Tibial nerve (tissue), 3 donors: Measurements from ENCODE around the gene TSSK6.

Experiments
- POLR2A ChIP-seq, 2 donors: fragments of 450-650 bp; IDR thresholded peaks; one replicate each; pipeline ENCODE4 v1.6.1; 2017; ENCODE audit warnings: antibody characterized with exemption in 2 of 2, mild to moderate bottlenecking in 2 of 2, moderate library complexity in 2 of 2
- TF ChIP-seq, protein P1 (sequence below), 5 experiments: fragments of 200-600 bp in 3 of 5; fragments of 450-650 bp in 2 of 5; sonication (generic) in 3 of 5; IDR thresholded peaks; one replicate each; pipeline ENCODE4 v1.5.1; 2016 to 2019; ENCODE audit warnings: antibody characterized with exemption in 5 of 5, mild to moderate bottlenecking in 3 of 5, moderate library complexity in 2 of 5

DNA sequence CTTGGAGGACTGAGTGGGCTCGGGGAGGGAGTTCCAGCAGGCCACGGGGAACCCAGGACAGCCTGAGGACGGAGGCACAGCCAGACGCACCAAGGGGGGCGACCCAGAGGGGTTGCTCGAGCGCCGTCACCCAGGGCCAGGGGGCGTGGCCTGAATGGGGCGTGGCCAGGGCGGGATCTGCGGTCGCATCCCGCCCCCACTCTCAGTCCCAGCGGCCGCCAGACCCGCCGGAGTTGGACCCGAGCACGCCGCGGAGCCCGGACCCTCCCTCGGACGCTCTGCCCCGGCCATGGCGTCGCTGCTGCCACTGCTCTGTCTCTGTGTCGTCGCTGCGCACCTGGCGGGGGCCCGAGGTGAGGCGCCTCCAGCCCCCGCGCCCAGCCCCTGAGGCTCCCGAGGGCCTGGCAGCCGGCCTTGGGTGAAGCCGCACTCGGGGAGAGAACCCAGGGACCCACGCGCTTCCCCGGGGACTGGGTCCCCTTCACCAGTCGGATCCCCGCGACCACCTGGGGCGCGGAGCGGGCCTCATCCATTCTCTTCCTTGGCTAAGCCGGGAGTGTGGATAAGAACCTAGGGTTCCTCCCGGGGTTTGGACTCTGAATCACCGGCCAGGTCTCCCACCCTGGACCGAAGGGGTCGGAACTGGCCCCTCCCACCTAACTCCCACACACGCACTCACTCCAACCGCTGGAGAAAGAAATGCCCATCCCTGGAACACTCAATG lies 22.9 kb upstream of the TSSK6 start, which contains the start of gene CILP2:
- TF ChIP-seq, protein P1, sequence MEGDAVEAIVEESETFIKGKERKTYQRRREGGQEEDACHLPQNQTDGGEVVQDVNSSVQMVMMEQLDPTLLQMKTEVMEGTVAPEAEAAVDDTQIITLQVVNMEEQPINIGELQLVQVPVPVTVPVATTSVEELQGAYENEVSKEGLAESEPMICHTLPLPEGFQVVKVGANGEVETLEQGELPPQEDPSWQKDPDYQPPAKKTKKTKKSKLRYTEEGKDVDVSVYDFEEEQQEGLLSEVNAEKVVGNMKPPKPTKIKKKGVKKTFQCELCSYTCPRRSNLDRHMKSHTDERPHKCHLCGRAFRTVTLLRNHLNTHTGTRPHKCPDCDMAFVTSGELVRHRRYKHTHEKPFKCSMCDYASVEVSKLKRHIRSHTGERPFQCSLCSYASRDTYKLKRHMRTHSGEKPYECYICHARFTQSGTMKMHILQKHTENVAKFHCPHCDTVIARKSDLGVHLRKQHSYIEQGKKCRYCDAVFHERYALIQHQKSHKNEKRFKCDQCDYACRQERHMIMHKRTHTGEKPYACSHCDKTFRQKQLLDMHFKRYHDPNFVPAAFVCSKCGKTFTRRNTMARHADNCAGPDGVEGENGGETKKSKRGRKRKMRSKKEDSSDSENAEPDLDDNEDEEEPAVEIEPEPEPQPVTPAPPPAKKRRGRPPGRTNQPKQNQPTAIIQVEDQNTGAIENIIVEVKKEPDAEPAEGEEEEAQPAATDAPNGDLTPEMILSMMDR (IDR thresholded peaks at IDR 0.05) = no peak
- no peak for TF ChIP-seq POLR2A (IDR thresholded peaks at IDR 0.05)
